Osteocyte (in vitro differentiated cells): ENCODE data around the gene ASMTL. TPM values are rescaled to one million over a fixed set of nuclear protein-coding genes. Genes with fewer than 3 reads are reported as not detected.

Experiments
- DNase-seq: peaks from one replicate; pipeline ENCODE4 v3.0.0; 2021; ENCODE audit warnings: mixed read lengths; ENCODE audit not compliant: unreplicated experiment; ENCODE audit errors: extremely low spot score
- H3K27ac Mint-ChIP-seq: one replicate; pipeline ENCODE4 v1.8.0; 2021; ENCODE audit warnings: mild to moderate bottlenecking, mixed read lengths; ENCODE audit not compliant: unreplicated experiment
- H3K27me3 Mint-ChIP-seq: one replicate; pipeline ENCODE4 v1.8.0; 2021; ENCODE audit warnings: mixed read lengths; ENCODE audit not compliant: unreplicated experiment
- H3K36me3 Mint-ChIP-seq: one replicate; pipeline ENCODE4 v1.8.0; 2021; ENCODE audit warnings: mixed read lengths; ENCODE audit not compliant: unreplicated experiment
- H3K4me1 Mint-ChIP-seq: one replicate; pipeline ENCODE4 v1.8.0; 2021; ENCODE audit warnings: mixed read lengths; ENCODE audit not compliant: unreplicated experiment
- H3K4me3 Mint-ChIP-seq: one replicate; pipeline ENCODE4 v1.8.0; 2021; ENCODE audit warnings: mild to moderate bottlenecking, moderate library complexity, mixed read lengths; ENCODE audit not compliant: unreplicated experiment
- H3K9me3 Mint-ChIP-seq: one replicate; pipeline ENCODE4 v1.8.0; 2021; ENCODE audit warnings: mixed read lengths; ENCODE audit not compliant: unreplicated experiment
- total RNA-seq: library from RNA; stranded (reverse); gene quantifications from 2 replicates; pipeline ENCODE4 v1.2.1, GENCODE V29; 2021
- TF ChIP-seq, protein P1 (sequence below): fragments of 200-600 bp; sonication (generic); IDR thresholded peaks from 2 replicates; pipeline ENCODE4 v1.5.0; 2021; ENCODE audit warnings: antibody characterized with exemption, mild to moderate bottlenecking, moderate library complexity

ASMTL gene
- total RNA-seq, 1 donor from 2014 or later, result 33.3 TPM

- TF ChIP-seq, protein P1, sequence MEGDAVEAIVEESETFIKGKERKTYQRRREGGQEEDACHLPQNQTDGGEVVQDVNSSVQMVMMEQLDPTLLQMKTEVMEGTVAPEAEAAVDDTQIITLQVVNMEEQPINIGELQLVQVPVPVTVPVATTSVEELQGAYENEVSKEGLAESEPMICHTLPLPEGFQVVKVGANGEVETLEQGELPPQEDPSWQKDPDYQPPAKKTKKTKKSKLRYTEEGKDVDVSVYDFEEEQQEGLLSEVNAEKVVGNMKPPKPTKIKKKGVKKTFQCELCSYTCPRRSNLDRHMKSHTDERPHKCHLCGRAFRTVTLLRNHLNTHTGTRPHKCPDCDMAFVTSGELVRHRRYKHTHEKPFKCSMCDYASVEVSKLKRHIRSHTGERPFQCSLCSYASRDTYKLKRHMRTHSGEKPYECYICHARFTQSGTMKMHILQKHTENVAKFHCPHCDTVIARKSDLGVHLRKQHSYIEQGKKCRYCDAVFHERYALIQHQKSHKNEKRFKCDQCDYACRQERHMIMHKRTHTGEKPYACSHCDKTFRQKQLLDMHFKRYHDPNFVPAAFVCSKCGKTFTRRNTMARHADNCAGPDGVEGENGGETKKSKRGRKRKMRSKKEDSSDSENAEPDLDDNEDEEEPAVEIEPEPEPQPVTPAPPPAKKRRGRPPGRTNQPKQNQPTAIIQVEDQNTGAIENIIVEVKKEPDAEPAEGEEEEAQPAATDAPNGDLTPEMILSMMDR, result no peak
- Mint-ChIP-seq H3K36me3 (no peaks in the 10 kb centered on the region), H3K4me3 (no peak overlapping the region), H3K4me1 (no peaks in the 10 kb centered on the region), H3K9me3 (no peaks in the 10 kb centered on the region), H3K27me3 (no peaks in the 10 kb centered on the region), H3K27ac (no peak overlapping the region)
- DNase-seq, result no peak
Observed at GRCh38 chrX:1403228-1403627, 49.5 kb downstream of the ASMTL start.

GRCh38 chrX:1401611-1402430 lies 50.9 kb downstream of the ASMTL start:
- H3K36me3 Mint-ChIP-seq, result no peaks in the 10 kb centered on the region
- no peak for DNase-seq
- TF ChIP-seq, protein P1, result no peak
- no peak overlapping the region for H3K27ac Mint-ChIP-seq
- no peaks in the 10 kb centered on the region for H3K4me1 Mint-ChIP-seq
- no peak overlapping the region for H3K4me3 Mint-ChIP-seq
- H3K27me3 Mint-ChIP-seq, result no peaks in the 10 kb centered on the region
- no peaks in the 10 kb centered on the region for H3K9me3 Mint-ChIP-seq

- Mint-ChIP-seq H3K27me3 (no peaks in the 10 kb centered on the region), H3K9me3 (no peaks in the 10 kb centered on the region), H3K27ac (no peak overlapping the region), H3K4me1 (no peaks in the 10 kb centered on the region), H3K36me3 (no peaks in the 10 kb centered on the region), H3K4me3 (no peak overlapping the region)
- TF ChIP-seq, protein P1, result no peak
- no peak for DNase-seq
Observed at GRCh38 chrX:1400742-1401471, 51.8 kb downstream of the ASMTL start.

GRCh38 chrX:1400049-1400448 lies 52.7 kb downstream of the ASMTL start:
- Mint-ChIP-seq H3K36me3 (peaks cover under 1% of the 10 kb centered on the region), H3K27ac (no peak overlapping the region), H3K4me3 (no peak overlapping the region), H3K27me3 (no peaks in the 10 kb centered on the region), H3K4me1 (peaks cover 7% of the 10 kb centered on the region), H3K9me3 (no peaks in the 10 kb centered on the region)
- TF ChIP-seq, protein P1, result no peak
- no peak for DNase-seq
